Endothelial cell of umbilical vein (primary cell): ENCODE measurements around the gene SH3D19. TPM values are rescaled to one million over a fixed set of nuclear protein-coding genes. Genes with fewer than 3 reads are reported as not detected.

Experiments used
- BruUV-seq: library from RNA; stranded (reverse); fragments of 400-500 nt; replicated peaks from 2 replicates; lab custom pipeline; 2021; lab: Mats Ljungman, UMichigan
- CTCF ChIA-PET: fragments of 300-600, 350-600 bp; sonication (Branson Sonifier 250); formaldehyde crosslinking; loops from one replicate; lab custom pipeline; 2021; ENCODE audit warnings: antibody characterized with exemption, inconsistent platforms; lab: Charles Lee
- POLR2A ChIA-PET: fragments of 300-600, 350-600 bp; sonication (Branson Sonifier 250); formaldehyde crosslinking; loops from one replicate; lab custom pipeline; 2021; ENCODE audit warnings: antibody characterized with exemption, inconsistent platforms; lab: Charles Lee
- DNase-seq: peaks from one replicate; pipeline ENCODE4 v3.0.0-alpha.2; 2011; ENCODE audit warnings: low read depth, low spot score
- FAIRE-seq: peaks from 2 replicates; lab custom pipeline; 2011; peaks lifted over from hg19 to GRCh38; lab: Jason Lieb, UNC
- H2AFZ ChIP-seq: 2 replicates; pipeline ENCODE4 v1.6.0; 2012; ENCODE audit warnings: low read depth, low read length, control low read depth, inconsistent platforms
- H3K27ac ChIP-seq: 2 replicates; pipeline ENCODE4 v1.5.1; 2011; ENCODE audit warnings: low read depth, mild to moderate bottlenecking, control low read depth, low read length, moderate library complexity; ENCODE audit not compliant: insufficient read depth
- H3K27me3 ChIP-seq, 2 experiments: 2 replicates each; pipeline versions ENCODE4 v1.6.0 to v1.6.1; 2011; ENCODE audit warnings: low read length in 2 of 2, mixed read lengths in 1 of 2; ENCODE audit not compliant: control insufficient read depth in 2 of 2, insufficient read depth in 2 of 2
- H3K36me3 ChIP-seq, 2 experiments: 2 replicates in 1 of 2; 3 replicates in 1 of 2; pipeline ENCODE4 v1.5.1; 2011; ENCODE audit warnings: low read length in 2 of 2, mild to moderate bottlenecking in 1 of 2, moderate library complexity in 1 of 2; ENCODE audit not compliant: control insufficient read depth in 2 of 2, insufficient read depth in 2 of 2; ENCODE audit errors: extremely low read depth in 1 of 2
- H3K4me1 ChIP-seq: 3 replicates; pipeline ENCODE4 v1.5.1; 2011; ENCODE audit warnings: mild to moderate bottlenecking, low read length; ENCODE audit not compliant: control insufficient read depth, insufficient read depth; ENCODE audit errors: extremely low read depth
- H3K4me2 ChIP-seq: 2 replicates; pipeline ENCODE4 v1.6.1; 2011; ENCODE audit warnings: low read length, control low read depth, mixed read lengths; ENCODE audit not compliant: insufficient read depth
- H3K4me3 ChIP-seq, 3 experiments: fragments of 200-600 bp in 1 of 3; sonication (generic), shearing (Covaris generic) in 1 of 3; replicated peaks in 1 of 3; 2 replicates each; pipeline ENCODE4 v1.5.1; 2011 to 2016; ENCODE audit warnings: control low read depth in 3 of 3, low read length in 3 of 3, mild to moderate bottlenecking in 2 of 3, inconsistent platforms in 1 of 3, low read depth in 1 of 3, moderate library complexity in 1 of 3; ENCODE audit not compliant: insufficient read depth in 1 of 3
- H3K79me2 ChIP-seq: 2 replicates; pipeline ENCODE4 v1.6.0; 2012; ENCODE audit warnings: low read length, inconsistent platforms; ENCODE audit not compliant: control insufficient read depth, insufficient read depth
- H3K9ac ChIP-seq: replicated peaks from 2 replicates; pipeline ENCODE3; 2011; ENCODE audit warnings: low read length, control low read depth; ENCODE audit not compliant: insufficient read depth; ENCODE audit errors: extremely low read depth
- H3K9me1 ChIP-seq: replicated peaks from 3 replicates; pipeline ENCODE4 v1.6.0; 2011; ENCODE audit warnings: mild to moderate bottlenecking, low read length; ENCODE audit not compliant: control insufficient read depth, insufficient read depth; ENCODE audit errors: extremely low read depth
- H3K9me3 ChIP-seq: replicated peaks from 2 replicates; pipeline ENCODE4 v1.5.1; 2012; ENCODE audit warnings: low read length, inconsistent platforms; ENCODE audit not compliant: control insufficient read depth, insufficient read depth
- H4K20me1 ChIP-seq: replicated peaks from 2 replicates; pipeline ENCODE3; 2011; ENCODE audit warnings: mild to moderate bottlenecking, low read length; ENCODE audit not compliant: control insufficient read depth, insufficient read depth; ENCODE audit errors: extremely low read depth
- EZH2 ChIP-seq: IDR thresholded peaks from 2 replicates; pipeline ENCODE4 v1.6.1; 2012; ENCODE audit warnings: borderline replicate concordance, low read depth, mild to moderate bottlenecking, moderate library complexity, low read length, inconsistent platforms; ENCODE audit not compliant: severe bottlenecking
- GATA2 ChIP-seq: IDR thresholded peaks from 2 replicates; pipeline ENCODE4 v1.7.0; 2011; ENCODE audit warnings: low read depth, mild to moderate bottlenecking, moderate library complexity, mixed read lengths, low read length; ENCODE audit not compliant: insufficient read length, insufficient read depth
- JUN ChIP-seq: IDR thresholded peaks from 2 replicates; pipeline ENCODE4 v1.6.1; 2011; ENCODE audit warnings: borderline replicate concordance, low read depth; ENCODE audit not compliant: insufficient read length, insufficient read depth
- MYC ChIP-seq: IDR thresholded peaks from one replicate; pipeline ENCODE4 v1.6.1; 2011; ENCODE audit warnings: mild to moderate bottlenecking, low read depth, low read length
- POLR2A ChIP-seq: IDR thresholded peaks from 2 replicates; pipeline ENCODE4 v1.6.1; 2012; ENCODE audit warnings: low read depth, mild to moderate bottlenecking, control low read depth, low read length
- POLR2AphosphoS5 ChIP-seq: IDR thresholded peaks from 2 replicates; pipeline ENCODE4 v1.6.1; 2012; ENCODE audit warnings: low read depth, mild to moderate bottlenecking, control low read depth, low read length, moderate library complexity; ENCODE audit not compliant: insufficient read depth
- dilution Hi-C: fragments of 300-500 bp; cut with MboI; formaldehyde crosslinking; loops from one replicate; pipeline ENCODE4 v1.15.0; 2019; ENCODE audit warnings: low sequenced_read_pairs; ENCODE audit not compliant: extremely low pct_ligation_motif_present
- intact Hi-C: fragments of 100-400 bp; cut with micrococcal nuclease; formaldehyde crosslinking; loops from one replicate; pipeline ENCODE4 v1.10.0; 2022
- polyA plus RNA-seq, 4 experiments: library from polyadenylated mRNA; depleted of rRNA in 3 of 4; stranded (reverse) in 3 of 4; unstranded in 1 of 4; fragments of >200 nt; gene quantifications; 2 replicates each; pipeline versions ENCODE4 v1.2.1 to v1.2.3, GENCODE V29; 2011 to 2012; ENCODE audit warnings: missing spikeins in 1 of 4
- total RNA-seq: library from RNA; stranded (reverse); gene quantifications from 2 replicates; pipeline ENCODE4 v1.2.3, GENCODE V29; 2021
- TF ChIP-seq, protein P1 (sequence below): IDR thresholded peaks from 2 replicates; pipeline ENCODE4 v1.6.1; 2011; ENCODE audit not compliant: insufficient read depth, insufficient read length
- TF ChIP-seq, protein P2 (sequence below), 2 donors: IDR thresholded peaks; 1 replicate in 1 of 2; 2 replicates in 1 of 2; pipeline ENCODE4 v1.5.1; 2011; ENCODE audit warnings: low read length in 2 of 2, mild to moderate bottlenecking in 2 of 2, moderate library complexity in 2 of 2, control low read depth in 1 of 2, inconsistent platforms in 1 of 2, low read depth in 1 of 2; ENCODE audit not compliant: insufficient read depth in 1 of 2; ENCODE audit errors: extremely low read depth in 1 of 2

Gene SH3D19
- total and polyA plus RNA-seq, 2 donors (not counting 3 experiments of a cell fraction or from before 2014, with no cell fraction given) = 37.5 to 92.8 TPM

DNA sequence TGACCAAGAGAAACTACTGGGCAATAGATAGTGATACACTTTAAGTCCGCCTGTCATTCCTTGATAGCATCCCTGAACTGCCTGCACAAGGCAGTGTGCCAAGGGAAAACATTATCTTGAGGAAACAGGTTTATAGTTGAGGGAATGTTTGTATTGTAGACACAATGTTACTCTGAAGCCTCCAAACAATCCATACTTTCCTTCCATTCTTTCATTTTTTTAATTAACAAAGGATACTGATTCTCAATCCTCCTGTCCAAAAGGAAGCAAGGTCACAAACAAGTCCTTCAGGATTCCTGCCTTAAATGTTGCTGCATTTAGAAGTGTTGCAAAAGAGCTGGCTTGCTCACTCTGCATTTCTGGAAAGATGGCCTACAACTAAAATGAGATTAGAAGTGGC lies 110.1 kb downstream of the SH3D19 start:
- TF ChIP-seq, protein P1, sequence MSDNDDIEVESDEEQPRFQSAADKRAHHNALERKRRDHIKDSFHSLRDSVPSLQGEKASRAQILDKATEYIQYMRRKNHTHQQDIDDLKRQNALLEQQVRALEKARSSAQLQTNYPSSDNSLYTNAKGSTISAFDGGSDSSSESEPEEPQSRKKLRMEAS = no peak
- TF ChIP-seq GATA2 (peak; percentile 68), POLR2A (peak; percentile 40), EZH2 (no peak), POLR2AphosphoS5 (peak; percentile 42)
- peak; percentile 97 for DNase-seq
- CTCF ChIA-PET = interaction anchor here (0.9 to 2.4 kb wide), 5 partner anchors 9 to 110 kb away, joined by 3 to 11 read pairs (median 3); partner anchors contain the start of gene SH3D19

DNA sequence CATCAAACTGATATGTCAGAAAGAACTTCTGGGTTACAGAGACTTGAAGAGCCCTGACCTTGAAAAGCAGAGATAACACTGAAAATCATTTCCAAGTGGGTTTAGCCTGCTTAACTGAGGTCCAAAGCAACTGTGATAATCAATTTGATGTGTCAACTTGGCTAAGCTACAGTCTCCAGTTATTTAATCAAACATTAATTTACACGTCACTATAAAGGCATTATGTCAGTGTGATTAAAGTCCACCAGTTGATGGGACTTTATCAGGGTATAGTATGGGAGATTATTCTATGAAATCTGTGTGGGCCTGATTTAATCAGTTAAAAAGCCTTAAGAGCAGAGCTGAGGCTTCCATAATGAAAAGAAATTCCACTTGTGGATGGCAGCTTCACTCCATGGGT lies 117.5 kb downstream of the SH3D19 start:
- Histone ChIP-seq H3K9ac (no peak overlapping the region), H4K20me1 (no peaks in the 10 kb centered on the region), H3K4me1 (peaks cover 51% of the 10 kb centered on the region), H3K27ac (no peak overlapping the region), H3K36me3 (peaks cover 0 to 3% of the 10 kb centered on the region in 2 experiments), H3K79me2 (peaks cover 2% of the 10 kb centered on the region), H3K27me3 (no peaks in the 10 kb centered on the region), H3K9me3 (no peaks in the 10 kb centered on the region), H3K9me1 (no peaks in the 10 kb centered on the region), H2AFZ (no peak overlapping the region), H3K4me3 (no peak overlapping the region), H3K4me2 (peak overlapping the region; percentile 23)
- CTCF ChIA-PET = interaction anchor here (1.1 to 3.3 kb wide), 5 partner anchors 8 to 91 kb away, joined by 3 to 11 read pairs (median 4); no protein-coding TSS in a partner anchor
- POLR2A ChIA-PET = interaction anchor here (1.1 kb wide), 1 partner anchor 18 kb away, joined by 6 read pairs; no protein-coding TSS in a partner anchor
- dilution Hi-C loops = no loop called here
- no TSS peak for BruUV-seq
- TF ChIP-seq MYC = no peak
- no peak for TF ChIP-seq GATA2
- no peak for TF ChIP-seq POLR2A
- TF ChIP-seq JUN = no peak
- TF ChIP-seq POLR2AphosphoS5 = no peak
- TF ChIP-seq, protein P2, sequence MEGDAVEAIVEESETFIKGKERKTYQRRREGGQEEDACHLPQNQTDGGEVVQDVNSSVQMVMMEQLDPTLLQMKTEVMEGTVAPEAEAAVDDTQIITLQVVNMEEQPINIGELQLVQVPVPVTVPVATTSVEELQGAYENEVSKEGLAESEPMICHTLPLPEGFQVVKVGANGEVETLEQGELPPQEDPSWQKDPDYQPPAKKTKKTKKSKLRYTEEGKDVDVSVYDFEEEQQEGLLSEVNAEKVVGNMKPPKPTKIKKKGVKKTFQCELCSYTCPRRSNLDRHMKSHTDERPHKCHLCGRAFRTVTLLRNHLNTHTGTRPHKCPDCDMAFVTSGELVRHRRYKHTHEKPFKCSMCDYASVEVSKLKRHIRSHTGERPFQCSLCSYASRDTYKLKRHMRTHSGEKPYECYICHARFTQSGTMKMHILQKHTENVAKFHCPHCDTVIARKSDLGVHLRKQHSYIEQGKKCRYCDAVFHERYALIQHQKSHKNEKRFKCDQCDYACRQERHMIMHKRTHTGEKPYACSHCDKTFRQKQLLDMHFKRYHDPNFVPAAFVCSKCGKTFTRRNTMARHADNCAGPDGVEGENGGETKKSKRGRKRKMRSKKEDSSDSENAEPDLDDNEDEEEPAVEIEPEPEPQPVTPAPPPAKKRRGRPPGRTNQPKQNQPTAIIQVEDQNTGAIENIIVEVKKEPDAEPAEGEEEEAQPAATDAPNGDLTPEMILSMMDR (IDR thresholded peaks at IDR 0.05; ENCODE audit: extremely low read depth in 1 of 2, insufficient read depth in 1 of 2, low read depth in 1 of 2, low read length in 2 of 2) = no peak
- DNase-seq = no peak
- intact Hi-C loops = no loop called here
- no peak for FAIRE-seq

More for the DNA sequence above, 110.1 kb downstream of the SH3D19 start:
- H3K4me2 ChIP-seq = peak overlapping the region; percentile 8
- H2AFZ ChIP-seq = no peak overlapping the region
- peaks cover 7% of the 10 kb centered on the region for H3K79me2 ChIP-seq
- H3K9me3 ChIP-seq = no peaks in the 10 kb centered on the region
- peak; percentile 85 for FAIRE-seq
- H3K9me1 ChIP-seq = no peaks in the 10 kb centered on the region
- H3K27ac ChIP-seq = peak overlapping the region; percentile 38
- dilution Hi-C loops (no loop called here), intact Hi-C loops (loop anchor here (1.0 kb wide), 2 partner anchors 9 to 12 kb away; no protein-coding TSS in a partner anchor)
- H3K9ac ChIP-seq = peak overlapping the region; percentile 5
- no peaks in the 10 kb centered on the region for H4K20me1 ChIP-seq
- H3K27me3 ChIP-seq = no peaks in the 10 kb centered on the region
- POLR2A ChIA-PET = interaction anchor here (1.1 kb wide), 1 partner anchor 11 kb away, joined by 3 read pairs; no protein-coding TSS in a partner anchor
- H3K4me1 ChIP-seq = peaks cover 34% of the 10 kb centered on the region
- no peak overlapping the region for H3K4me3 ChIP-seq
- BruUV-seq = no TSS peak
- H3K36me3 ChIP-seq = peaks cover 2 to 3% of the 10 kb centered on the region in 2 experiments
